ENCODE measurements around the gene HADH.

Gene HADH

DNA sequence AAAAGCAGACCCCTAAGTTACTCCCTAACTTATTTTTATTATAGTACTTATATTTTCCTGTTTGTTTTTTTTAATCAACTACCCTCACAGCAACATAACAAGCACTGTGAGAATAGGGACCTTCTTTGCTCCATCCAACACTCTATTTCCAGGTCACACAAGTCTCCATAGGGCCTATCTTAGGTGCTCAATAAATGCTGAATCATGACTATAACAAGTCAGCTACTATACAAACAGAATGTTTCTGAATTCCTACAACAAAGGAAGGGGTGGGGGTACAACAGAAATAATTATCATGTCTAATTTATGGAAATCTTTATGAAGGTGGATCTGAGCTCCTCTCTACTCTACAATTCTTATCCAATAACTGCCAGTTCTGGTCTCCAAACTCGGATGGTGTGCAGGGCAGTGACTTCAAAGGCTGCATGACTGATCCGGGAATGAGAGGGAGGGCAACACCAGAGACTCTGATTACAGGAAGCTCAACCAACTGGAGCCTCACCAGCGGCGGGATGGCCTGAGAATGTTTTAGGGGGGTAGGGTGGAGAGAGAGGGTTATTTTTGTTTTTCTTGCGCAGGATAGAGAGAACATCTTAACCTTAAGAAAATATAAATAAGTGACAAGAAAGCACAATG lies 71.1 kb downstream of the HADH start:
- no peak for DNase-seq

DNA sequence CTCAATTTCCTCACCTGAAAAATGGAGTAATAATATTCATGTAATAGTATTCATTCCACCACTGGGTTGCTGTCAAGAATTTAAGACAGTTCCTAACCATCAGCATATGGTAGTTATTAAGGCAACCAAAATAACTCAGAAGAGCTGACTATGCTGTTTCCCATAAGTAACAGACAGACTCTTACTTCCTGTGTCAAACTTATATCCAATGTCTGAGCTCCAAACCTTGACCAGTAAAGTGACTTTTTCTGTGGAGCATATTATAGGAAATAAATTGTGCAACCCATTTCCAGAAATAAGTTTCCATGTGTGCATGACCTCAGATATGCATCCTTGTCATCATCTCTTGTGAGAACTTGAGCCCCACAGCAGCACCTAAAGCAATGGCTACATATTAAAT lies 78.8 kb downstream of the HADH start:
- no peak for DNase-seq

DNA sequence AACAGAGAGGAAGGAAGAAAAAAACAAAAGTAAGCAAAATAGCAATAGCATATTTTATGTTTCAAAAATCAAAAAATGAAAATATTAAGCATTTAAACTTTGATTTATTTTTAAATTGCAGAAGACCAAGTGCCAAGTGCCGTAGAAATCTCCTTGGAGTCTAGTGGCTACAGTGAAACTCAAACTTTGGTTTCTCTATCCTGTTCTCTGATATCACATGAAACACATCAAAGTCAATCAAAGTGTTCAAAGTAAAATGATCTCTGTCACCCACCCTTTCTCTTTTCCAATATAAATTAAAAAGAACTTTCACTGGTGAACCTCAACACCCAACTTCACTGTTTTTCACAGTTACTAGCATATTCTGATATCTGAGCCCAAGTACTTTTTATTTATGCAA lies 81.1 kb downstream of the HADH start:
- DNase-seq: no peak

DNA sequence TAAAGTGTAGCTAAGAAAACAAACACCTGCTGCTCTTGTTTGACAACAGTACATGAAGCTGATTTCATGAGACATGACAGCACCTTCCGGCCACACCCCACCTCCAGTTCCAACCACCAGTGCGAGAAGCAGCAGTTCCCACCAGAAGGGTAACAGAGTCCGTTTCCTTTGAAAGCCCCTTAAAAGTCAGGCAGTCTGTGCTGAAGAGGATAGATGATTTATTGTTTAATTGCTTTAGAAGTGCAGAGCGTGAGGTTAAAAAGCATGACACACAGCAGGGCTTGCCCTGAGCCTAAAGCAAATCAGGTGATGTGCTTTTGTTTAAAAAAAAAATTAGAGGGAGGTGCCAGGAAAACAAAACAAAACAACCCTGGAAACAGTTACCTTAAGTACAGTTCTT lies 82.6 kb downstream of the HADH start:
- peak; percentile 68 for DNase-seq

DNA sequence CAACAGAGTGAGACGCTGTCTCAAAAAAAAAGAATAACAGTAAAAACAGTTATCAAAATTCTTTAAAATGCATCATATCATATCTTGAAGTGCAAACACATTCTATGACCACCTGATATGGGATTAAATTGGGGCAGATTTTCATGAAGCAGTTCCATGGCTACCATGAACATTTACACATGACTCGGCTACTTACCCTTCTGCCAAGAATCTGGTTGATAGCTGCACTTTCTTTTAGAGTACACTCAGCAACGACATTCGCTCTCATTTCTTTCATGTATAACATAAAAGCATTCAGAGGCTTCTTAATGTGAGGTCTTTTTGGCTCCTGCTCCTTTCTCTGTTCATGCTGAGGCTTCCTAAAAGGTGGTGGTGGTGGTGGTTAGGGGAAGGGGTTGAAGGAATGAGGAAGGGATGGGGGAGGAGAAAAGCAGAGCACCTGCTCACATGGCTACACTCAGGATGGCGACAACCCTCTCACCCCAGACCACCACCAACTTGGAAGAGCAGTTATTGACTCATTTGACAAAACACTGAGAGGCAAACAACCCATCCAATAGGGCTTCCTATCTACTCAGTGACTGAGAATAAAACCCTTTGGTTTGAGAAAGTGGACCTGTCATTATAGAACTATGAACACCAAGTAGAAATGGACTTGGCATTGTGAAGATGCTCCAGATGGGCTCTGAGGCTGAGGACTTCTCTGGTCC lies 88.5 kb downstream of the HADH start:
- no peak for DNase-seq

DNA sequence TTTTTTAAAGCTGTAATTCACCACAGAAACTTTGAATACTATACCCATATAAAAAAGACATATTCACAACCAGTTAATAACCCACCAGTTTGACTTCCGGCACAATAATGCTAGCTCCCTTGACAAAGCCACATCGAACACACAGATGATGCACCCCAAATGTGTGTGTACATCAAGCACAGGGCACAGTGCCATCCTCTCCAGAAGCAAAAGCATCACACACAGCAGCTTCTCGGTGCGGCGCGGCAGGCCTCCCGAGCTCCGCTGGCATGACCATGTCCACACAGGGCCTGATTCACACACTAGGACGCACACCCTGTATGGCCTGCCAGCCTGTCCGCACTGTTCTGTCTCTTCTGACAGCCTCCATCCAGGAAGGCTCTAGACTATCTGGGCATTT lies 91.1 kb downstream of the HADH start:
- peak; percentile 51 for DNase-seq

DNA sequence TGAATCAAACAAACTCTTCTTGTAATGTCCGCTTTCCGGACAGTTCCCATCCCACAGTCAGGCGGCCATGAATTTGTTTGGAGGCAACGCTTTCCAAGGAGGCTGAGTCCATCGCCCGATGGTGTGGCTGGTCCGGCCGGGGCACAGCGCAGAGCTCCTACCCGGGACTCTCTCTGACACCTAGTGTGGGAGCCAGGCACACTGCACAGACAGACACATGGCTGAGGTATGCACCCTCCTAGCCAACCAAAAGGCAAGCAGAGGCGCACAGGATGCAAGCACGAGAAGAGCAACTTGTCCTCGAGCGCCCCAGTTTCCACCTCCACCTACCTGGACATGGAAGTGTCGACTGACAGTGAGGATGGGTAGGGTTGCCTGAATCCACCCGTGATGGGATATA lies 91.6 kb downstream of the HADH start:
- DNase-seq: no peak
